CD4-positive, alpha-beta T cell (primary cell): ENCODE measurements around the gene SLC16A12. TPM values are rescaled to one million over a fixed set of nuclear protein-coding genes. Genes with fewer than 3 reads are reported as not detected.
"Not testable (repeated sequence)": the region's sequence is repeated elsewhere in the genome, so short reads cannot be mapped to it uniquely, and the experiment has no call there.

ENCODE experiments used
- ATAC-seq: fragments of 200-7000 bp; cut with Tn5 transposase; one replicate; pipeline ENCODE4 v1.10.0; 2022; ENCODE audit warnings: mild to moderate bottlenecking; ENCODE audit not compliant: poor library complexity
- CTCF ChIA-PET: fragments of 350-600 bp; sonication (Branson Sonifier 250); formaldehyde crosslinking; loops from one replicate; lab custom pipeline; 2021; ENCODE audit warnings: antibody characterized with exemption, inconsistent platforms; lab: Charles Lee
- POLR2A ChIA-PET: fragments of 350-600 bp; sonication (Branson Sonifier 250); formaldehyde crosslinking; loops from one replicate; lab custom pipeline; 2021; ENCODE audit warnings: antibody characterized with exemption, inconsistent platforms; lab: Charles Lee
- DNase-seq, 14 experiments: peaks; one replicate each; pipeline ENCODE4 v3.0.0-alpha.2; 2013 to 2020; ENCODE audit warnings: mixed read lengths in 2 of 14
- H3K27ac ChIP-seq, 2 donors: one replicate each; pipeline versions ENCODE4 v1.5.1 to v1.7.0; 2013; ENCODE audit warnings: low read length in 2 of 2, low read depth in 1 of 2, mild to moderate bottlenecking in 1 of 2
- H3K27me3 ChIP-seq, 2 experiments: 1 replicate in 1 of 2; 2 replicates in 1 of 2; pipeline versions ENCODE4 v1.6.1 to v1.7.0; 2013; ENCODE audit warnings: low read length in 2 of 2, control low read depth in 1 of 2, mild to moderate bottlenecking in 1 of 2, moderate library complexity in 1 of 2; ENCODE audit not compliant: insufficient read depth in 2 of 2, control insufficient read depth in 1 of 2
- H3K36me3 ChIP-seq: one replicate; pipeline ENCODE4 v1.6.1; 2013; ENCODE audit warnings: low read length, control low read depth; ENCODE audit not compliant: insufficient read depth
- H3K4me1 ChIP-seq: one replicate; pipeline ENCODE4 v1.6.1; 2013; ENCODE audit warnings: low read length, control low read depth; ENCODE audit not compliant: insufficient read depth
- H3K4me3 ChIP-seq: one replicate; pipeline ENCODE4 v1.5.1; 2013; ENCODE audit warnings: mild to moderate bottlenecking, low read length, moderate library complexity
- H3K9me3 ChIP-seq, 2 experiments: 1 replicate in 1 of 2; 2 replicates in 1 of 2; pipeline versions ENCODE4 v1.6.1 to v1.7.0; 2013; ENCODE audit warnings: low read length in 2 of 2, mild to moderate bottlenecking in 2 of 2, control low read depth in 1 of 2, moderate library complexity in 1 of 2; ENCODE audit not compliant: control insufficient read depth in 1 of 2, insufficient read depth in 1 of 2
- H3K27ac Mint-ChIP-seq: one replicate; pipeline ENCODE4 v1.8.0; 2020; ENCODE audit warnings: mixed read lengths
- H3K27me3 Mint-ChIP-seq: one replicate; pipeline ENCODE4 v1.8.0; 2021; ENCODE audit warnings: mixed read lengths
- H3K36me3 Mint-ChIP-seq: one replicate; pipeline ENCODE4 v1.8.0; 2021; ENCODE audit warnings: low read depth, mixed read lengths
- H3K4me1 Mint-ChIP-seq: one replicate; pipeline ENCODE4 v1.8.0; 2021; ENCODE audit warnings: low read depth, mixed read lengths
- H3K4me3 Mint-ChIP-seq: one replicate; pipeline ENCODE4 v1.8.0; 2020; ENCODE audit warnings: mild to moderate bottlenecking, mixed read lengths
- H3K9me3 Mint-ChIP-seq: one replicate; pipeline ENCODE4 v1.8.0; 2020; ENCODE audit warnings: mixed read lengths
- CTCF ChIP-seq: fragments of 200-600 bp; IDR thresholded peaks from one replicate; pipeline ENCODE4 v1.8.0; 2022; ENCODE audit warnings: antibody characterized with exemption, mild to moderate bottlenecking
- intact Hi-C, 2 experiments: fragments of 100-400 bp; cut with DNase I in 1 of 2; cut with micrococcal nuclease in 1 of 2; formaldehyde crosslinking; loops; one replicate each; pipeline versions ENCODE4 v1.15.1 to v1.9.0; 2023 to 2025; cut with DNase I, micrococcal nuclease
- total RNA-seq, 174 experiments: library from RNA in 2 of 174; stranded (reverse) in 2 of 174; gene quantifications; one replicate each; pipeline ENCODE4 v1.2.3 and lab custom pipeline; 2021 to 2026

Gene SLC16A12
- total RNA-seq, 2 experiments from 2014 or later, result not detected

GRCh38 chr10:89413398-89413912 lies 121.9 kb downstream of the SLC16A12 start:
- intact Hi-C loops, result loop anchor here (2.0 to 10.0 kb wide), 6 partner anchors 21 to 419 kb away; partner anchors contain the start of genes FAS (in 1 of the 2), IFIT1 (in 1 of the 2), IFIT2 (in 1 of the 2) and KIF20B (in 1 of the 2)
- no peaks in the 10 kb centered on the region for H3K9me3 Mint-ChIP-seq
- H3K4me3 Mint-ChIP-seq, result peak overlapping the region; percentile 96
- ATAC-seq (no peak), DNase-seq (peak in 1 of 14 experiments; percentile 10)
- no peaks in the 10 kb centered on the region for H3K27me3 ChIP-seq
- peak overlapping the region; percentile 89 for H3K4me3 ChIP-seq
- peak overlapping the region; percentile 99 for H3K27ac Mint-ChIP-seq
- peaks cover 11% of the 10 kb centered on the region for H3K36me3 ChIP-seq
- ChIA-PET POLR2A (interaction anchor here (0.8 to 4.3 kb wide), 17 partner anchors 9 to 1750 kb away, joined by 3 to 123 read pairs (median 6); partner anchors contain the start of genes FAS, IFIT1, IFIT2 and KIF20B), CTCF (no interaction called here)
- peaks cover 70% of the 10 kb centered on the region for H3K4me1 Mint-ChIP-seq
- peaks cover 33% of the 10 kb centered on the region for H3K36me3 Mint-ChIP-seq
- peaks cover 45% of the 10 kb centered on the region for H3K4me1 ChIP-seq
- H3K9me3 ChIP-seq, result peaks cover 0 to 5% of the 10 kb centered on the region in 2 experiments
- no peak for TF ChIP-seq CTCF
- peak overlapping the region; percentile 86 to 92 for H3K27ac ChIP-seq
- H3K27me3 Mint-ChIP-seq, result no peaks in the 10 kb centered on the region

- peaks cover 58% of the 10 kb centered on the region for H3K4me1 Mint-ChIP-seq
Observed at GRCh38 chr10:89412276-89412675, 123.1 kb downstream of the SLC16A12 start.

GRCh38 chr10:89411135-89411534 lies 124.3 kb downstream of the SLC16A12 start:
- peak overlapping the region; percentile 99 for H3K27ac Mint-ChIP-seq
- ATAC-seq, CTCF ChIA-PET, H3K27me3 ChIP-seq, H3K9me3 ChIP-seq, H3K36me3 ChIP-seq, H3K4me3 ChIP-seq, H3K4me3 Mint-ChIP-seq, H3K9me3 Mint-ChIP-seq, POLR2A ChIA-PET, DNase-seq, H3K27ac ChIP-seq, H3K27me3 Mint-ChIP-seq: not testable (repeated sequence)
- intact Hi-C loops, result loop anchor here (5.0 to 10.0 kb wide), 5 partner anchors 74 to 416 kb away; partner anchors contain the start of genes FAS (in 1 of the 2), IFIT2 (in 1 of the 2), KIF20B (in 1 of the 2) and LIPA (in 1 of the 2)
- H3K36me3 Mint-ChIP-seq, result peaks cover 18% of the 10 kb centered on the region
- peaks cover 29% of the 10 kb centered on the region for H3K4me1 ChIP-seq
- peaks cover 47% of the 10 kb centered on the region for H3K4me1 Mint-ChIP-seq

More at GRCh38 chr10:89412276-89412675, 123.1 kb downstream of the SLC16A12 start:
- H3K9me3 ChIP-seq, CTCF ChIA-PET, H3K27ac ChIP-seq, H3K27me3 ChIP-seq, H3K9me3 Mint-ChIP-seq, H3K36me3 ChIP-seq, H3K27me3 Mint-ChIP-seq, ATAC-seq: not testable (repeated sequence)
- peak in 12 of 14 experiments; percentile 11 to 72 (median 42) for DNase-seq
- Histone ChIP-seq H3K4me1 (peaks cover 34% of the 10 kb centered on the region), H3K4me3 (peak overlapping the region; percentile 24)
- Mint-ChIP-seq H3K27ac (peak overlapping the region; percentile 99), H3K36me3 (peaks cover 21% of the 10 kb centered on the region), H3K4me3 (peak overlapping the region; percentile 79)
- POLR2A ChIA-PET, result interaction anchor here (0.6 to 4.3 kb wide), 6 partner anchors 11 to 565 kb away, joined by 3 to 123 read pairs (median 9); partner anchors contain the start of genes IFIT1, IFIT2, LIPA and STAMBPL1
- intact Hi-C loops, result loop anchor here (2.0 to 10.0 kb wide), 6 partner anchors 19 to 417 kb away; partner anchors contain the start of genes FAS (in 1 of the 2), IFIT1 (in 1 of the 2), IFIT2 (in 1 of the 2) and KIF20B (in 1 of the 2)

GRCh38 chr10:89410551-89410950 lies 124.8 kb downstream of the SLC16A12 start:
- H3K27me3 ChIP-seq, H3K27ac ChIP-seq, ATAC-seq, H3K4me3 ChIP-seq, H3K9me3 ChIP-seq, H3K27me3 Mint-ChIP-seq, H3K9me3 Mint-ChIP-seq, H3K36me3 ChIP-seq, CTCF ChIA-PET: not testable (repeated sequence)
- peaks cover 24% of the 10 kb centered on the region for H3K4me1 ChIP-seq
- intact Hi-C loops, result loop anchor here (5.0 to 10.0 kb wide), 5 partner anchors 73 to 416 kb away; partner anchors contain the start of genes FAS (in 1 of the 2), IFIT2 (in 1 of the 2), KIF20B (in 1 of the 2) and LIPA (in 1 of the 2)
- peaks cover 42% of the 10 kb centered on the region for H3K4me1 Mint-ChIP-seq
- H3K4me3 Mint-ChIP-seq, result peak overlapping the region; percentile 54
- POLR2A ChIA-PET, result interaction anchor here (3.5 kb wide), 1 partner anchor 18 kb away, joined by 10 read pairs; the partner anchor contains the start of gene IFIT1
- peak overlapping the region; percentile 99 for H3K27ac Mint-ChIP-seq
- H3K36me3 Mint-ChIP-seq, result peaks cover 18% of the 10 kb centered on the region
- peak in 1 of 14 experiments; percentile 27 for DNase-seq

- H3K9me3 Mint-ChIP-seq, CTCF ChIA-PET, H3K36me3 ChIP-seq, H3K9me3 ChIP-seq, ATAC-seq, H3K27ac Mint-ChIP-seq, H3K27ac ChIP-seq, H3K4me3 ChIP-seq, DNase-seq, H3K4me3 Mint-ChIP-seq, intact Hi-C loops, H3K27me3 ChIP-seq, H3K27me3 Mint-ChIP-seq: not testable (repeated sequence)
- Mint-ChIP-seq H3K4me1 (peaks cover 35% of the 10 kb centered on the region), H3K36me3 (peaks cover 18% of the 10 kb centered on the region)
- H3K4me1 ChIP-seq, result peaks cover 18% of the 10 kb centered on the region
- POLR2A ChIA-PET, result interaction anchor here (3.5 kb wide), 1 partner anchor 17 kb away, joined by 10 read pairs; the partner anchor contains the start of gene IFIT1
Observed at GRCh38 chr10:89409282-89409681, 126.1 kb downstream of the SLC16A12 start.

GRCh38 chr10:89407792-89408191 lies 127.6 kb downstream of the SLC16A12 start:
- H3K4me1 ChIP-seq, DNase-seq, H3K27me3 ChIP-seq, H3K9me3 ChIP-seq, ATAC-seq, H3K27me3 Mint-ChIP-seq, intact Hi-C loops, H3K27ac ChIP-seq, H3K9me3 Mint-ChIP-seq, H3K4me3 Mint-ChIP-seq, CTCF ChIA-PET, H3K4me3 ChIP-seq, H3K27ac Mint-ChIP-seq: not testable (repeated sequence)
- H3K36me3 ChIP-seq, result peaks cover 13% of the 10 kb centered on the region
- peaks cover 24% of the 10 kb centered on the region for H3K4me1 Mint-ChIP-seq
- H3K36me3 Mint-ChIP-seq, result peaks cover 24% of the 10 kb centered on the region
- POLR2A ChIA-PET, result interaction anchor here (3.5 kb wide), 1 partner anchor 15 kb away, joined by 10 read pairs; the partner anchor contains the start of gene IFIT1
